Activated CD4-positive, alpha-beta T cell treated with anti-CD3 and anti-CD28 coated beads, Interleukin-2, Interleukin-4, amounts not matched to agents 100 ng/mL and 50 ng/mL, durations not matched to agents 16 hours and 8 hours (primary cell): ENCODE data around the gene FCN2.

Experiments
- DNase-seq: peaks from one replicate; pipeline ENCODE4 v3.0.0-alpha.2; 2020; ENCODE audit warnings: low spot score

FCN2 gene

GRCh38 chr9:134912126-134912840 lies 31.7 kb downstream of the FCN2 start:
- no peak for DNase-seq

- no peak for DNase-seq
Observed at GRCh38 chr9:134913041-134913712, 32.6 kb downstream of the FCN2 start.

GRCh38 chr9:134913713-134914500 lies 33.3 kb downstream of the FCN2 start:
- DNase-seq = no peak

- DNase-seq = no peak
Observed at GRCh38 chr9:134914501-134914834, 33.9 kb downstream of the FCN2 start.

- no peak for DNase-seq
Observed at GRCh38 chr9:134915046-134915985, 34.7 kb downstream of the FCN2 start.

- DNase-seq = no peak
Observed at GRCh38 chr9:134916161-134916665, 35.6 kb downstream of the FCN2 start.

- no peak for DNase-seq
Observed at GRCh38 chr9:134917431-134918373, 37.1 kb downstream of the FCN2 start, which contains the start of gene FCN1. Gene FCN1, minus strand, starts transcription at chr9:134917912. Its CDS starts 41 bp downstream, at chr9:134917871.

GRCh38 chr9:134918646-134919045 lies 38.0 kb downstream of the FCN2 start:
- no peak for DNase-seq

- no peak for DNase-seq
Observed at GRCh38 chr9:134919303-134919702, 38.7 kb downstream of the FCN2 start.

- DNase-seq = no peak
Observed at GRCh38 chr9:134922066-134922931, 41.7 kb downstream of the FCN2 start.

GRCh38 chr9:134922932-134923240 lies 42.3 kb downstream of the FCN2 start:
- DNase-seq = no peak

GRCh38 chr9:134923466-134923865 lies 42.9 kb downstream of the FCN2 start:
- DNase-seq = no peak

GRCh38 chr9:134925011-134925511 lies 44.5 kb downstream of the FCN2 start:
- DNase-seq = no peak

- DNase-seq = no peak
Observed at GRCh38 chr9:134928436-134929192, 48.0 kb downstream of the FCN2 start.

GRCh38 chr9:134929193-134930158 lies 48.9 kb downstream of the FCN2 start:
- no peak for DNase-seq

GRCh38 chr9:134930398-134930797 lies 49.8 kb downstream of the FCN2 start:
- no peak for DNase-seq

- DNase-seq = no peak
Observed at GRCh38 chr9:134932171-134932570, 51.6 kb downstream of the FCN2 start.
